HUES48 (cell line): ENCODE measurements around the gene DCAF5.

Experiments
- H3K27ac ChIP-seq: one replicate; pipeline ENCODE4 v1.7.0; 2013; ENCODE audit warnings: low read depth, low read length, inconsistent platforms
- H3K27me3 ChIP-seq: 2 replicates; pipeline ENCODE4 v1.6.1; 2013; ENCODE audit warnings: mild to moderate bottlenecking, low read length; ENCODE audit not compliant: control insufficient read depth, insufficient read depth
- H3K36me3 ChIP-seq: 2 replicates; pipeline ENCODE4 v1.6.1; 2013; ENCODE audit warnings: low read length; ENCODE audit not compliant: control insufficient read depth, insufficient read depth
- H3K4me1 ChIP-seq: 2 replicates; pipeline ENCODE4 v1.6.1; 2013; ENCODE audit warnings: mild to moderate bottlenecking, low read length; ENCODE audit not compliant: control insufficient read depth, insufficient read depth
- H3K4me3 ChIP-seq: 2 replicates; pipeline ENCODE4 v1.5.1; 2013; ENCODE audit warnings: mild to moderate bottlenecking, low read depth, low read length
- H3K9ac ChIP-seq: 2 replicates; pipeline ENCODE4 v1.6.1; 2013; ENCODE audit warnings: mild to moderate bottlenecking, low read depth, low read length, moderate library complexity
- H3K9me3 ChIP-seq: 2 replicates; pipeline ENCODE4 v1.6.1; 2013; ENCODE audit warnings: low read length; ENCODE audit not compliant: control insufficient read depth, insufficient read depth

Gene DCAF5

GRCh38 chr14:69118305-69118704, 34.6 kb downstream of the DCAF5 start:
- Histone ChIP-seq H3K9me3 (no peaks in the 10 kb centered on the region), H3K4me1 (no peaks in the 10 kb centered on the region), H3K27me3 (no peaks in the 10 kb centered on the region), H3K4me3 (no peak overlapping the region), H3K36me3 (peaks cover 47% of the 10 kb centered on the region), H3K27ac (no peak overlapping the region), H3K9ac (no peak overlapping the region)

DNA sequence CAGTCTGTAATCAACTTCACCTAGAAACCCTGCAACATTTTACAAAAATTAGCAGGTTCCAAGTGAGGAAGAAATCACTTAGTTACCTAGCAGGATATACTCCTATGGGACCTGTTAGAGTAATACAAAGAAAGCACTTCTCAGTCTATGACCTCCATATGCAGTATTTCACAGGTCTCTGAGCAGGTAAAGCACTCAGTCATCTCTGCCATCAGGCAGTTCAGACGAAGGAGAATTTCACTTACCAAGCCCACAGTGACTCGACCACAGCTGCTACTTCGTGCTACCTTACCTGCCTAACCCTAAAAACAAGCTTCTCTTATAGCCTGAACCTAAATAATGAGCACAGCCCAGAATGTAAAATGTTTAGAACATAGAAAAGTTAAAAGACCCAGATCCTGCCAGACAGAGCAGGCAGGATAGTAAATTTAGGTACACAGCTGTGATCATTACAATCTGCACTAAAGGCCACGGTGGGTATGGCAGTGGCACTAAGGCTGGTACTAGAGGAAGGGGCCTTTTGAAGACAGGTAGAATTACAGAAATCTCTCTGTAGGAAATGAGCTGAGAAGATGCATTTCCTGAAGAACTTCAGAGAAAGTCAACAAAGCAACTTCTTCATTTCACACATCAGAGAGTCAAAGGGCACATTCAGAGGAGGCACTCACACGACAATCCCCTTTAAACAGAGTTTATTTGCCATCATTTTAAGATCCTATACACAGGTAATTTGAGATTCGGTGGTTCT, 35.7 kb downstream of the DCAF5 start:
- Histone ChIP-seq H3K9me3 (no peaks in the 10 kb centered on the region), H3K27ac (no peak overlapping the region), H3K36me3 (peaks cover 47% of the 10 kb centered on the region), H3K27me3 (no peaks in the 10 kb centered on the region), H3K4me1 (no peaks in the 10 kb centered on the region), H3K9ac (no peak overlapping the region), H3K4me3 (no peak overlapping the region)

DNA sequence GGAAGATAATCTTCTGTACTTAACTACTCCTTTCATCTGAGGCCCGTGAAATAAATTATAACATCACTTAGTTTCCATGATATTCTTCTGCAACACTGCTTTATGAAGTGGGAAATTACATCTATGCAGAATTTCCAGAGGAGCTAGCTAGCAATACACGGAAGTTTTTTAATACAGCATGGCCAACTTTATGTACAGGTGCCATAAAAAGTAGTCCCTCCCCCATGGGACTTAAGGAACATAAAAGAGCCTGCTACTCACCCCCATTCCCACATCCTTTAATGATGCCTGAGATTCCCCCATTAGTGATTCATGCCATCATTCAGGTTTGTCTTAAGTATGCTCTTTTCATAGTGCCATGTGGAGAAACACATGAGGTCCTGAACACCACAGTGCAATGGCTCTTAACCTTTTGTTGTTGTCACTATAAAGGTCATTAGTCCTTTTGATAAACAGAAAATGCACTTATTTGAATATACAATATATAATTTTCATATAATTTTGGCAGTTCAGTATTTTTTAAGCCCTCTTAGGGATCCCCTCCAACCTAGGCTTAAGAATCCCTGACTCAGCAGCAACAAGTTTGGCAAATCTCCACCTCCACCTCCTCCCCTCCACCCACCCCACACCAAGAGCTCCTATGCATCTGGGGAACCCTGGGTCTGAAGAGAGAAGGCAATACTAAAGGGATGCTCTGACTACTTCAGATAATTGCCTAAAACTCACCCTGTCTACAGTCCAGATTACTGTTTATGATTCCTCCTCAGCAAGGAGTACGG, 37.3 kb downstream of the DCAF5 start:
- Histone ChIP-seq H3K4me1 (no peaks in the 10 kb centered on the region), H3K36me3 (peaks cover 47% of the 10 kb centered on the region), H3K9ac (no peak overlapping the region)

DNA sequence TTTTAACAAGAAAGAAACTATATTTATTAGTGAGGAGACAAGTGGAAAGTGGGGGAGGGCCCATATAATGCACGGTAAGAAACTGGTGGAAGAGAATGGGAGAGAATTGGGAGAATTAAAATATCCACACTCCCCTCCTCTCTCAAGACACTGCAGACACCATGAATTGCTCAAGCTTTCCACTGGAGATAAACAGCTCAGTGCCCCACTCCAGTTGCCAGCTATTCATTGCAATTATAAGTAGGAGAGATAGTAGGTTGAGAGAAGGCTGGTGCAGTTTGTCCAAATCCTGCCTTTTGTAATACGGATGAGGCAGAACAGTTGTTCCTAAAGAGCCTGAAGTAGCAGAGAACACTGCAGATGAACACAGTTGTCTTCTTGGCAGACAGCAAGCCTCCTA, 38.2 kb downstream of the DCAF5 start:
- Histone ChIP-seq H3K9ac (no peak overlapping the region), H3K27ac (no peak overlapping the region), H3K36me3 (peaks cover 47% of the 10 kb centered on the region), H3K27me3 (no peaks in the 10 kb centered on the region), H3K4me3 (no peak overlapping the region), H3K9me3 (no peaks in the 10 kb centered on the region), H3K4me1 (no peaks in the 10 kb centered on the region)

More for the DNA sequence above, 37.3 kb downstream of the DCAF5 start:
- H3K27ac ChIP-seq = no peak overlapping the region
- H3K4me3 ChIP-seq = no peak overlapping the region
- H3K9me3 ChIP-seq = no peaks in the 10 kb centered on the region
- H3K27me3 ChIP-seq = no peaks in the 10 kb centered on the region

- no peaks in the 10 kb centered on the region for H3K27me3 ChIP-seq
- no peak overlapping the region for H3K9ac ChIP-seq
- H3K4me3 ChIP-seq = no peak overlapping the region
- H3K27ac ChIP-seq = no peak overlapping the region
- H3K9me3 ChIP-seq = no peaks in the 10 kb centered on the region
- peaks cover 10% of the 10 kb centered on the region for H3K36me3 ChIP-seq
- no peaks in the 10 kb centered on the region for H3K4me1 ChIP-seq
These were observed 44.6 kb downstream of the DCAF5 start for GRCh38 chr14:69108358-69108757.

- Histone ChIP-seq H3K4me1 (no peaks in the 10 kb centered on the region), H3K27ac (no peak overlapping the region), H3K4me3 (no peak overlapping the region), H3K27me3 (no peaks in the 10 kb centered on the region), H3K9ac (no peak overlapping the region), H3K36me3 (peaks cover 16% of the 10 kb centered on the region), H3K9me3 (no peaks in the 10 kb centered on the region)
These were observed 45.4 kb downstream of the DCAF5 start for GRCh38 chr14:69107407-69108003.

- no peak overlapping the region for H3K4me3 ChIP-seq
- H3K27ac ChIP-seq = no peak overlapping the region
- no peak overlapping the region for H3K9ac ChIP-seq
- H3K9me3 ChIP-seq = no peaks in the 10 kb centered on the region
- no peaks in the 10 kb centered on the region for H3K27me3 ChIP-seq
- 0 out of 2 replicates have a peak, but pooled peaks cover 2% of the 10 kb centered on the region for H3K4me1 ChIP-seq
- peaks cover 16% of the 10 kb centered on the region for H3K36me3 ChIP-seq
These were observed 46.5 kb downstream of the DCAF5 start for GRCh38 chr14:69106451-69106850.

DNA sequence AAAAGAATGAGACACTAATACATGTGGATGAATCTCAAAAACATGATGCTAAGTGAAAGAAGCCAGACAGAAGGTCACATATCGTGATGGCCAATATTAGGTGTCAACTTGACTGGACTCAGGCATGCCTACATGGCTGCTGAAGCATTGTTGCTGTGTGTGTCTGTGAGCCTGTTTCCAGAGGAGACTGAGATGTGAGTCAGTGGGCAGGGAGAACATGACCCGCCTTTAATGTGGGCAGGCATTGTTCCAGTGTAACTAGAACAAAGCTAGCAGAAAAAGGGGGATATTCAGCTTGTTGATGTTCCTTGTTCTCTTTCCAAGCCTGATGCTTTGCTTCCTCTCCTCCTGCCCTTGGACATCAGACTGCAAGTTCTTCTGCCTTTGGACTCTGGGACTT, 47.6 kb downstream of the DCAF5 start:
- Histone ChIP-seq H3K4me3 (no peak overlapping the region), H3K27me3 (no peaks in the 10 kb centered on the region), H3K9ac (no peak overlapping the region), H3K9me3 (no peaks in the 10 kb centered on the region), H3K27ac (no peak overlapping the region), H3K4me1 (0 out of 2 replicates have a peak, but pooled peaks cover 2% of the 10 kb centered on the region), H3K36me3 (peaks cover 16% of the 10 kb centered on the region)

- Histone ChIP-seq H3K9me3 (no peaks in the 10 kb centered on the region), H3K36me3 (peaks cover 16% of the 10 kb centered on the region), H3K27me3 (no peaks in the 10 kb centered on the region), H3K27ac (peak overlapping the region; percentile 2), H3K4me1 (peaks cover 18% of the 10 kb centered on the region), H3K9ac (no peak overlapping the region), H3K4me3 (no peak overlapping the region)
These were observed 51.5 kb downstream of the DCAF5 start for GRCh38 chr14:69101331-69101826.

GRCh38 chr14:69097974-69098373, 54.9 kb downstream of the DCAF5 start:
- no peak overlapping the region for H3K9ac ChIP-seq
- H3K4me3 ChIP-seq = no peak overlapping the region
- peaks cover 3% of the 10 kb centered on the region; the same call in 1 of the 2 replicates for H3K36me3 ChIP-seq
- H3K4me1 ChIP-seq = peaks cover 35% of the 10 kb centered on the region
- peak overlapping the region; percentile 64 for H3K27ac ChIP-seq
- no peaks in the 10 kb centered on the region for H3K9me3 ChIP-seq
- H3K27me3 ChIP-seq = no peaks in the 10 kb centered on the region
